GM11168 (cell line): Measurements from ENCODE around the gene USP53.
"Not testable (repeated sequence)": the region's sequence is repeated elsewhere in the genome, so short reads cannot be mapped to it uniquely, and the experiment has no call there.

Experiments
- in situ Hi-C: fragments of 300-500 bp; cut with MboI; formaldehyde crosslinking; loops from one replicate; pipeline ENCODE4 v1.12.0; 2022; ENCODE audit warnings: low sequenced_read_pairs; ENCODE audit not compliant: unreplicated experiment

Gene USP53

GRCh38 chr4:119304431-119304830 lies 91.9 kb downstream of the USP53 start:
- in situ Hi-C loops = loop anchor here (10.0 kb wide), 1 partner anchor 750 kb away; no protein-coding TSS in a partner anchor

- in situ Hi-C loops = loop anchor here (10.0 kb wide), 1 partner anchor 747 kb away; no protein-coding TSS in a partner anchor
Measured at GRCh38 chr4:119307606-119308005, 95.1 kb downstream of the USP53 start.

- in situ Hi-C loops = loop anchor here (10.0 kb wide), 1 partner anchor 184 kb away; no protein-coding TSS in a partner anchor
Measured at GRCh38 chr4:119310826-119311225, 98.3 kb downstream of the USP53 start.

- in situ Hi-C loops = loop anchor here (10.0 kb wide), 1 partner anchor 182 kb away; no protein-coding TSS in a partner anchor
Measured at GRCh38 chr4:119313237-119313636, 100.7 kb downstream of the USP53 start.

DNA sequence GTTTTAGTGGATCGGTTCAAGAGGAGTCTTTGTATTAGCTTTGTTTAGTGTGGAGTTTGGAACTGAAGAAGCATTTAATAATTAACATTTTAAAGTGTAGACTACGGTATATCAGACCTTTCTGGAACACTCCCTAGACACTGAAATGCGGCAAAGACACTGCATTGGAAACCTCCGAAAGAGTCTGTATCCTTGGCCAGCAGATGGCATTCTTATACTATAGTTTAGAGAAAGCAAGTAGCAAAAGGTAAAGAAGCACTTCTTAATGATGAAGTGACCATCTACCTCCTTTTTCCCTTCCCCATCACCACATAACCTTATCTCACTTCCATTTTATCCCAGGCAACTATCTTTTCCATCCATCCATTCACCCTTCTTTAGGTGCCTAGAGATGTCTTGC lies 101.8 kb downstream of the USP53 start:
- in situ Hi-C loops = loop anchor here (10.0 kb wide), 1 partner anchor 180 kb away; no protein-coding TSS in a partner anchor

DNA sequence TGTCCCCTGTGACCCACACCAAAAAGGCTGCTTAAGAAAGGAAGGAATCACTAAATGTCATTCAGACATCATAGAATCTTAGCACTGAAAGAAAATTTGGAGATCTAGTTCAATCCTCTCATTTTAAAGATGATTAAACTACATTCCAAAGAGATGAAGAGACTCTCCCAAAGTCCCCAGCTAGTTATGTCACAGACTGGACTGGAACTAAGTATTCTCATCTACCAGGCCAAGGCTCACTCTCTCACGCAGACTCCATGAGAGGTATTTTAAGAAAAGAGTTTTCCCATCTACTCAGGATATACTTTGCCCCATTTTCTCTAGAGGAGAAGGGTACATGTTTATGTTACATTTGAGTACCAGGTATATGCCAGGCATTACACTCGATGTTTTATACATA lies 102.5 kb downstream of the USP53 start:
- in situ Hi-C loops = loop anchor here (10.0 kb wide), 1 partner anchor 180 kb away; no protein-coding TSS in a partner anchor

DNA sequence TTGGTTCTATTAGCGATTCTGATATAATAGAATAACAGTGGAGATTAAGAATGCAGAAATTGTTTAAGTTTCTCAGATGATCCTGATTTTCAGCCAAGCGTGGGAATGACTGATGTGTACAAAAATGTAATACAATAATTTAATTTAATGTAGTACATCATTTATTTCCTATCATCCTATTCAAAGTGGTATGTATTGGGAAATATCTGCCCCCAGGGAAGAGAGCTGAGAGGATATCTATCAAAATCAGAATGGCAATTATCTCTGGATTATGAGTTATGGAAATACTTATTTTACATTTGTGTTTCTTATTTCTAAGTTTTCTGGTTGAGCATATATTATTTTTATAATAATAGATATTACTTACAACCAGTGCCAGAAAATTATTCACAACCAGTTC lies 105.5 kb downstream of the USP53 start:
- in situ Hi-C loops = loop anchor here (10.0 kb wide), 1 partner anchor 177 kb away; no protein-coding TSS in a partner anchor

DNA sequence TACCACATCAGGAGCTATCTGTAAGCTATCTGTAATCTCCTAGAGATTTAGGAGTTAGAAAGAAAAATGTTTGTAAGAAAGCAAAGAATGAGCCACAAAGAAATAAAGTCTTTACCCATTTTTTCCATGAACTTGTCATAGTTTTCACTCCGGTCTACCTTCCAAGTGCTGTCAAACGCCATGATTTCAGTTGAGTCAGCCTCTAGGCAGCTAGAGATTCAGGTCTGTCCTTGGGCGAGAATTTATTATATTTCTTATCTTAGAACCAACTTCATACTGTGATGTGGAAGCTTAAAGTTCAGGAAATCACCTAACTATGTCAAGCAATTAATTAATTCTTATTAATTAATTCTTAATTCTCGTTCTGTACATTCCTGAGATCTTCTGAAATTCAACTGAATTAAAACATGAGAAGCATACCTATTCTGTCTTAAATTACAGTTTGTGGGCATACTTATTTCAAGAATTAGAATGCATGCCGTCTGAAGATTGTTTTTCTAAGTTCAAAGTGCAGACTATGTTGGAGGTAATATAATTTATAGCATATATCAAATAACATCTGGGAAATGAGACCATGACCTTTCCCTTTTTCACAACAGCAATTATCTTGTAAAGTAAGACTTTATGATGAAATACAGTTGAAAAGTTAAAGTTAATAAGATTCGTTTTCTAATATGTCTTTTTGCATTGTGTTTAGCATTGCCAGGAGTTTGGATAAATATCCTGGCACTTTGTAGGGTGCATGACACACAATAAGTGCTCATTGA lies 109.6 kb downstream of the USP53 start, which contains the start of gene FABP2:
TSS of gene FABP2 (minus strand) at position 218 of the 767 bp plus-strand sequence. CDS start at position 182, 36 bp downstream.
- in situ Hi-C loops = no loop called here

DNA sequence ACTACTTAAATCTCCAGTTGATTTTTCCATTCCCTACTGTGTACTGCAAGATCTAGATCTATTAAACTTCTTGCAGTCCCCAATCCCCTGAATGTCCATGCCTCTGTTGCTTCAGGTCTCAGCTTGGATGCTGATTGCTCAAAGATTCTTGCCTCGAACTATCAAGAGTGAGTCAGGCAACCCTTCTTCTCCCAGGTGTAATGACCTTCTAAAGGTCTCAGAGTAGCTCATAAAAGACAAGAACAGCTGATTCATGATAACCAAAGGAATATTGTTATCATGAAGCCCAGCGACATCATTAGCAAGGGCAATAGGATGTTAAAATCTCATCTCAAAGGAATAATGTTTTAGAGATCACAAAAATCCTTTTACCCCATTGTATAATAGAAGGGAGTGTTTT lies 116.2 kb downstream of the USP53 start:
- in situ Hi-C loops = no loop called here

DNA sequence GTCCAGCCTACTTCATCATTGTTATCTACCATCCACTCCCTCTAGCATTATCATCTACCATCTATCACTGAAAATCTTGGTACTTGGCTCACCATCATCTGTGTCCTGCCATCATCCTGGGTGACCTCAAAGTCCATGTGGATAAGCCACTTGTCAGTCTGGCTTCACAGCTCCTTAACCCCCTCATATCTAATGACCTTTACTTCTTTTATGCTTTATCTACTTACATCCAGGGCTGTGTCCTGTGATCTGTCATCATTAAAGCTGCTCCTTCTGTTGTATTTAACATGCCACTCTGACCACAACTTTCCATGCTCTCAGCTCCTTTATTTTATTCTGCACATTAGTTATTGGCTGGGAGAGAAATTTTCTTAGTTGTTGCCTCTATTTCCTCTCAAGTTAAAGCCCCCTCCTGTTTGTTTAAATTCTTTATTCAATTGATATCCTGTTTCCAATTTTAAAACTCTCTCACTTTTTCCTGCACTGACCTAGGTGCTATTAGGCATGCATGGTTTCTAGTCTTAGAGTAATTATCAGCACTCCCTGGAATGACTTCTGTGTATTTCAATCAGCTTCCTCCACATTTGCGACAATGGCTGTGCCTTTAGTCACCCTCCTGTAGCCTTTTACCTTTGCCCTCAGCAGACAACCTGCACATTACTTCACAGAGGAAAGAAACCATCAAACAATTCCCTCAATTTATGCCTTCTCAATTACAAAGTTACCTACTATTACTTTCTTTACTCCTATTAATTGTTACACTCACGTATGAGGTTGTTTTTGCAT lies 117.5 kb downstream of the USP53 start:
- in situ Hi-C loops = no loop called here

DNA sequence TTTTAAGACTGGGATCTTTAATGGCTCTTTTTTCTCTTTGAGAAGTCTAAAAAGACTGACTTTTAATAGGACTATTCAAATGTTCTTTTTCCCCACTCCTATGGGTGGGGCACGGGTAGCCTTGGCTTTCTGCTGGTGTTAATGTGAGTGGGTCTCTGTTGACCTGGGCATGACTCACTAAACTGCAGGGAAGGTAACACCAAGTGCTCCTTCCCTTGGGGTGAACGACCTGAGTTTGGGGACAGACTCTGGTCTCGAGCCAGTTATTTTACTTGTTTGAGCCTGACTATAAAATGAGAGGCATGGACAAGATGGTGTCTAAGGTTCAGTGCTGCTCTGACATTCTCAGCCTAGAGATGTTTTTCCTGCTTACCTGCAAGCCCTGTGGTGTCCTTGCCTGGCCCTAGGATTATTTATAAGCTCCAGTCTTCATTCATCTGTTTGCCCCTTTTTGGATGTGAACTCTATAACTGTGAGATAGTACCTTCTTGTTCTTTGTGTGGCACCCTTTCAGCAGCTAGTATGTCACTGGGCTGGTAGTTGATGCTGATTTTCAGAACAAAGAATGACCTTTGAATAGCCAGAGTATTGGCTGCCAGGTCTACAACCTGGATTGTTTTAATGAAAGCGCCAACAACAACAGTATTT lies 123.9 kb downstream of the USP53 start:
- in situ Hi-C loops = not testable (repeated sequence)

DNA sequence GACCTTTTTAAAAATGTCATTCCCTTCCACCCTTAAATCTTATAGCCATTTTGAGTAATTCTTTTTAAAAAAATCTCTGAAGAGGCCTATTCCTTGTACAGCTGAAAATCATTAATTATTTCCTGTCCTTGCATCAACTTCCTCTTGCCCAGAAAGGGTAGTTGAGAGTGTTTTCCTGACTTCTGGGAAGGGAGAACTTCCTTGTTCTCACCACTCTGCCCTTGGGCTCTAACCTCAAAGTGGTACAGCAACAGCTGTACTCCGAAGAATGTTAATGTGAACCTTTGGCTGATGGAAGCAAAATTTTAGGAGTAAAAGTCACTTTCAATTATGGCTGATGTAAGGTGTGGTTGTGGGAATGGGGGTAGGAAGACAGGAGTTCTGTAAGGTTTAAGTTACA lies 124.5 kb downstream of the USP53 start:
- in situ Hi-C loops = no loop called here

DNA sequence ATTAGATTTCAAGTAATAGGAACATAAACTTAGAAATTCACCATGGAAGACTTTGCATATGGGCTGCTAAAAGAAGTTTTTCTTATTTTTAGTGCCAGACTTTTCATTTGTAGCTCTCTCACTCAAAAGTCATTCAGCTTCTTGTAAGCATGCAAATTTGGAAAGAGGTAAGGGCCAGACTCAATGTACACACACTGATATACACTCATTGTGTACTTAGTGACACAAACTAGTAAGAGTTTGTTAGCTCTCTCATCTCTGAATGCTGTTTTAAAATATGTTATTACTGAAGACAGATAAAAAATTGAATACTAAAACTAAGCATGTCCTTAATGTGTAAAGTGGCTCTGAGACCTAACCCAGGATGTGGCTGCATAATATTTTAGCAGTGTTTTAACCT lies 127.4 kb downstream of the USP53 start:
- in situ Hi-C loops = not testable (repeated sequence)

DNA sequence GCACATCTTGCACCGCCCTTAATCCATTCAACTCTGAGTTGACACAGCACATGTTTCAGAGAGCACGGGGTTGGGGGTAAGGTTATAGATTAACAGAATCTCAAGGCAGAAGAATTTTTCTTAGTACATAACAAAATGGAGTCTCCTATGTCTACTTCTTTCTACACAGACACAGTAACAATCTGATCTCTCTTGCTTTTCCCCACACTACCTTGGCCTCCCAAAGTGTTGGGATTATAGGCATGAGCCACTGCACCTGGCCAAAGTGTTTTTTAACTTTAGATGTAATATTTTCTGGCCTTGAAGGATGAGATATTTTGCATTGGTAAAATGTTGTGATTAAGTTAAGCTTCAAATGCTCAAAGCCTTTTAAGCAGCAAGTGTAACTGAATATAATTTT lies 130.8 kb downstream of the USP53 start:
- in situ Hi-C loops = not testable (repeated sequence)
